Ovary (tissue), 9 donors: ENCODE results near the gene CCL23. TPM values are rescaled to one million over a fixed set of nuclear protein-coding genes. Genes with fewer than 3 reads are reported as not detected.

Source experiments
- DNase-seq, 5 donors: peaks; one replicate each; pipeline ENCODE4 v3.0.0-alpha.2; 2019 to 2020
- H3K27ac ChIP-seq, 2 donors: fragments of 200-600 bp; one replicate each; pipeline versions ENCODE4 v1.5.1 to v1.8.0; 2019 to 2022
- H3K27me3 ChIP-seq: fragments of 200-600 bp; one replicate; pipeline ENCODE4 v1.8.0; 2022
- H3K36me3 ChIP-seq: fragments of 200-600 bp; sonication (generic); one replicate; pipeline ENCODE4 v1.5.1; 2019
- H3K4me1 ChIP-seq: one replicate; pipeline ENCODE4 v1.8.1; 2013; ENCODE audit warnings: mild to moderate bottlenecking, moderate library complexity; ENCODE audit not compliant: insufficient read depth
- H3K4me3 ChIP-seq: fragments of 200-600 bp; sonication (generic); one replicate; pipeline ENCODE4 v1.5.1; 2017
- H3K9me3 ChIP-seq, 2 donors: fragments of 200-600 bp in 1 of 2; sonication (generic) in 1 of 2; one replicate each; pipeline versions ENCODE4 v1.5.1 to v1.8.1; 2013 to 2019; ENCODE audit warnings: mild to moderate bottlenecking in 1 of 2, moderate library complexity in 1 of 2
- EP300 ChIP-seq: sonication (generic); formaldehyde crosslinking; IDR thresholded peaks from one replicate; pipeline ENCODE4 v1.6.1; 2017; ENCODE audit warnings: antibody characterized with exemption
- POLR2A ChIP-seq: fragments of 450-650 bp; IDR thresholded peaks from one replicate; pipeline ENCODE4 v1.6.1; 2017; ENCODE audit warnings: antibody characterized with exemption, mild to moderate bottlenecking, moderate library complexity
- WGBS, 3 donors: extraction: QIAGEN DNeasy Blood & Tissue Kit in 1 of 3; methylation state at CpG; one replicate each; pipeline versions ENCODE4 v1.1.5 to v1.1.7; 2013 to 2017; 5-methylcytosine and 5-hydroxymethylcytosine counted together
- intact Hi-C, 4 donors: fragments of 100-400 bp; cut with DNase I; formaldehyde crosslinking; loops; one replicate each; pipeline versions ENCODE4 v1.11.0 to v1.15.1; 2022 to 2023
- polyA plus RNA-seq, 2 donors: library from polyadenylated mRNA; stranded (reverse); fragments of 200-250 nt in 1 of 2; fragments of 350-450 nt in 1 of 2; fragmentation: Illumina TruSeq in 1 of 2; extraction: RNeasy Lipid Tissue Mini Kit (QIAGEN cat#74804) in 1 of 2; gene quantifications; one replicate each; pipeline ENCODE4 v1.2.3, GENCODE V29; 2013 to 2014
- total RNA-seq, 7 donors: library from RNA; depleted of rRNA in 2 of 7; stranded (reverse); fragments of >200 nt in 2 of 7; fragmentation: NEBNext Ultra II Directional in 3 of 7; extraction: Animal tissue kit (Norgen Biotek cat#: 25700) in 3 of 7; gene quantifications; one replicate each; pipeline versions ENCODE4 v1.1.0 to v1.2.4, GENCODE V29; 2016 to 2023
- TF ChIP-seq, protein P1 (sequence below), 3 donors: fragments of 450-650 bp in 2 of 3; fragments of 200-600 bp in 1 of 3; IDR thresholded peaks; one replicate each; pipeline versions ENCODE4 v1.5.1 to v1.8.0; 2016 to 2022; ENCODE audit warnings: antibody characterized with exemption in 3 of 3, mild to moderate bottlenecking in 1 of 3
- donor health status: DM: no; HTN: no; CAD: no; lungs with moderate emphysema.
- donor health status: DM: no; HTN: no; CAD: no.
- donor health status: Bipolar disorder and iron deficiency.
- donor health status: DM: yes; HTN: yes; CAD: no.
- donor health status: DM: no; HTN: no; CAD: no.
- donor health status: DM: yes; HTN: yes; CAD: no.

The CCL23 gene
- total and polyA plus RNA-seq, 9 donors = 0.81 to 9.2 (median 3.7) TPM; not detected in 2

- WGBS, 3 donors = 75 to 83% (median 78%) methylated on average over 3 of the region's 3 CpGs
- Histone ChIP-seq H3K4me1 (no peaks in the 10 kb centered on the region), H3K9me3 (no peaks in the 10 kb centered on the region), H3K36me3 (no peaks in the 10 kb centered on the region), H3K4me3 (no peak overlapping the region), H3K27me3 (no peaks in the 10 kb centered on the region), H3K27ac (no peak overlapping the region)
- TF ChIP-seq POLR2A (no peak), EP300 (no peak)
- TF ChIP-seq, protein P1, sequence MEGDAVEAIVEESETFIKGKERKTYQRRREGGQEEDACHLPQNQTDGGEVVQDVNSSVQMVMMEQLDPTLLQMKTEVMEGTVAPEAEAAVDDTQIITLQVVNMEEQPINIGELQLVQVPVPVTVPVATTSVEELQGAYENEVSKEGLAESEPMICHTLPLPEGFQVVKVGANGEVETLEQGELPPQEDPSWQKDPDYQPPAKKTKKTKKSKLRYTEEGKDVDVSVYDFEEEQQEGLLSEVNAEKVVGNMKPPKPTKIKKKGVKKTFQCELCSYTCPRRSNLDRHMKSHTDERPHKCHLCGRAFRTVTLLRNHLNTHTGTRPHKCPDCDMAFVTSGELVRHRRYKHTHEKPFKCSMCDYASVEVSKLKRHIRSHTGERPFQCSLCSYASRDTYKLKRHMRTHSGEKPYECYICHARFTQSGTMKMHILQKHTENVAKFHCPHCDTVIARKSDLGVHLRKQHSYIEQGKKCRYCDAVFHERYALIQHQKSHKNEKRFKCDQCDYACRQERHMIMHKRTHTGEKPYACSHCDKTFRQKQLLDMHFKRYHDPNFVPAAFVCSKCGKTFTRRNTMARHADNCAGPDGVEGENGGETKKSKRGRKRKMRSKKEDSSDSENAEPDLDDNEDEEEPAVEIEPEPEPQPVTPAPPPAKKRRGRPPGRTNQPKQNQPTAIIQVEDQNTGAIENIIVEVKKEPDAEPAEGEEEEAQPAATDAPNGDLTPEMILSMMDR (IDR thresholded peaks at IDR 0.05) = no peak
- DNase-seq = no peak
- intact Hi-C loops = loop anchor here in 2 of 4 donors (10.0 kb wide), 2 partner anchors 496 to 506 kb away; partner anchors contain the start of gene ZNHIT3 (in 1 of the 2)
These were observed 39.4 kb downstream of the CCL23 start for GRCh38 chr17:35978346-35978745.

- Histone ChIP-seq H3K36me3 (no peaks in the 10 kb centered on the region), H3K4me1 (no peaks in the 10 kb centered on the region), H3K27ac (no peak overlapping the region), H3K27me3 (no peaks in the 10 kb centered on the region), H3K9me3 (no peaks in the 10 kb centered on the region), H3K4me3 (no peak overlapping the region)
- 88 to 97% (median 91%) methylated on average over 7 of the region's 7 CpGs for WGBS, 3 donors
- DNase-seq = no peak
- TF ChIP-seq POLR2A (no peak), EP300 (no peak)
- TF ChIP-seq, protein P1 (IDR thresholded peaks at IDR 0.05) = no peak
- intact Hi-C loops = loop anchor here in 2 of 4 donors (10.0 kb wide), 2 partner anchors 497 to 507 kb away; partner anchors contain the start of gene ZNHIT3 (in 1 of the 2)
These were observed 40.3 kb downstream of the CCL23 start for GRCh38 chr17:35977509-35977908.

GRCh38 chr17:35973333-35974260 lies 44.2 kb downstream of the CCL23 start:
- intact Hi-C loops = loop anchor here in 2 of 4 donors (10.0 kb wide), 2 partner anchors 501 to 511 kb away; partner anchors contain the start of gene ZNHIT3 (in 1 of the 2)
- TF ChIP-seq, protein P1 (IDR thresholded peaks at IDR 0.05) = no peak
- TF ChIP-seq POLR2A (no peak), EP300 (no peak)
- Histone ChIP-seq H3K36me3 (no peaks in the 10 kb centered on the region), H3K27ac (no peak overlapping the region), H3K4me1 (no peaks in the 10 kb centered on the region), H3K27me3 (no peaks in the 10 kb centered on the region), H3K9me3 (no peaks in the 10 kb centered on the region), H3K4me3 (no peak overlapping the region)
- no peak for DNase-seq
- WGBS, 3 donors = 42 to 51% (median 43%) methylated on average over 10 of the region's 10 CpGs

- no peak overlapping the region for H3K4me3 ChIP-seq
- no peak for TF ChIP-seq POLR2A
- TF ChIP-seq, protein P1 (IDR thresholded peaks at IDR 0.05) = no peak
- TF ChIP-seq EP300 = no peak
- intact Hi-C loops = loop anchor here in 2 of 4 donors (10.0 kb wide), 2 partner anchors 502 to 512 kb away; partner anchors contain the start of gene ZNHIT3 (in 1 of the 2)
- no peak overlapping the region for H3K27ac ChIP-seq
- H3K36me3 ChIP-seq = no peaks in the 10 kb centered on the region
- no peak for DNase-seq
- no peaks in the 10 kb centered on the region for H3K9me3 ChIP-seq
- H3K4me1 ChIP-seq = no peaks in the 10 kb centered on the region
- no peaks in the 10 kb centered on the region for H3K27me3 ChIP-seq
- 68 to 77% (median 70%) methylated on average over 4 of the region's 4 CpGs for WGBS, 3 donors
These were observed 44.8 kb downstream of the CCL23 start for GRCh38 chr17:35972945-35973332.
